Esophagus squamous epithelium (tissue), 5 donors: Measurements from ENCODE around the gene FGFR3. TPM values are rescaled to one million over a fixed set of nuclear protein-coding genes. Genes with fewer than 3 reads are reported as not detected.

Experiments used
- DNase-seq: peaks from one replicate; lab custom pipeline; 2025; lab: John Stamatoyannopoulos, UW
- H3K27ac ChIP-seq, 4 donors: fragments of 200-600 bp; sonication (generic); one replicate each; pipeline ENCODE4 v1.5.1; 2016 to 2019; ENCODE audit warnings: mild to moderate bottlenecking in 1 of 4
- H3K27me3 ChIP-seq, 4 donors: fragments of 200-600 bp; sonication (generic); 1 replicate in 3 of 4; 2 replicates in 1 of 4; pipeline versions ENCODE4 v1.5.1 to v1.6.0; 2017 to 2021; ENCODE audit warnings: antibody characterized with exemption in 1 of 4
- H3K36me3 ChIP-seq, 3 donors: fragments of 200-600 bp; sonication (generic); one replicate each; pipeline ENCODE4 v1.5.1; 2016 to 2019
- H3K4me1 ChIP-seq, 3 donors: fragments of 200-600 bp; sonication (generic); one replicate each; pipeline ENCODE4 v1.5.1; 2017 to 2019
- H3K4me3 ChIP-seq, 4 donors: fragments of 200-600 bp; sonication (generic); 1 replicate in 3 of 4; 2 replicates in 1 of 4; pipeline ENCODE4 v1.5.1; 2016 to 2019; ENCODE audit warnings: mild to moderate bottlenecking in 2 of 4, moderate library complexity in 1 of 4
- H3K9me3 ChIP-seq, 3 donors: fragments of 200-600 bp; sonication (generic); one replicate each; pipeline ENCODE4 v1.5.1; 2016 to 2019
- CTCF ChIP-seq, 6 experiments: fragments of 450-650 bp in 4 of 6; fragments of 200-600 bp in 2 of 6; sonication (generic) in 2 of 6; IDR thresholded peaks; one replicate each; pipeline ENCODE4 v1.5.1; 2016 to 2019; ENCODE audit warnings: antibody characterized with exemption in 6 of 6, mild to moderate bottlenecking in 4 of 6, moderate library complexity in 4 of 6
- POLR2A ChIP-seq, 4 donors: fragments of 450-650 bp; IDR thresholded peaks; one replicate each; pipeline ENCODE4 v1.6.1; 2017; ENCODE audit warnings: antibody characterized with exemption in 4 of 4, mild to moderate bottlenecking in 4 of 4, moderate library complexity in 3 of 4
- WGBS, 2 donors: methylation state at CpG; one replicate each; pipeline ENCODE4 v1.1.5; 2018; 5-methylcytosine and 5-hydroxymethylcytosine counted together
- intact Hi-C: fragments of 100-400 bp; cut with DNase I; formaldehyde crosslinking; loops from one replicate; pipeline ENCODE4 v1.15.0; 2022
- total RNA-seq, 4 donors: library from RNA; depleted of rRNA; stranded (reverse); fragments of >200 nt; gene quantifications; one replicate each; pipeline ENCODE4 v1.1.0, GENCODE V29; 2016
- donor health status: DM: yes; HTN: yes; CAD: no.

Gene FGFR3
- total RNA-seq, 4 donors from 2014 or later = 175 to 307 (median 223) TPM

- DNase-seq = no peak
- WGBS, 2 donors = 60% methylated on average over 1 of the region's 31 CpGs; no CpG with 5 or more reads in 1 of the 2 donors
- Histone ChIP-seq H3K4me3 (peak overlapping the region in 3 of 4 donors; percentile 15 to 42 (median 29)), H3K27ac (peak overlapping the region in 3 of 4 donors; percentile 12 to 60 (median 28)), H3K4me1 (peaks cover 57 to 90% (median 61%) of the 10 kb centered on the region in 3 donors), H3K27me3 (peaks cover 0 to 50% (median 0%) of the 10 kb centered on the region in 4 donors), H3K9me3 (no peaks in the 10 kb centered on the region), H3K36me3 (no peaks in the 10 kb centered on the region)
- intact Hi-C loops = no loop called here
- TF ChIP-seq CTCF (IDR thresholded peaks at IDR 0.05) (no peak), POLR2A (IDR thresholded peaks at IDR 0.05) (no peak)
These were observed 30.0 kb upstream of the FGFR3 start for GRCh38 chr4:1763070-1763549.

- WGBS, 2 donors = 0 to 20% methylated on average over 1 to 3 of the region's 36 CpGs
- intact Hi-C loops = no loop called here
- Histone ChIP-seq H3K4me1 (peaks cover 60 to 90% (median 61%) of the 10 kb centered on the region in 3 donors), H3K36me3 (no peaks in the 10 kb centered on the region), H3K9me3 (no peaks in the 10 kb centered on the region), H3K4me3 (peak overlapping the region in 3 of 4 donors; percentile 15 to 42 (median 29)), H3K27ac (peak overlapping the region; percentile 12 to 60 (median 22)), H3K27me3 (peaks cover 0 to 55% (median 0%) of the 10 kb centered on the region in 4 donors)
- TF ChIP-seq CTCF (IDR thresholded peaks at IDR 0.05) (peak in 1 of 6 experiments; percentile 12), POLR2A (IDR thresholded peaks at IDR 0.05) (no peak)
- DNase-seq = no peak
These were observed 29.5 kb upstream of the FGFR3 start for GRCh38 chr4:1763550-1764080.

GRCh38 chr4:1764670-1765069 is 28.4 kb upstream of the FGFR3 start:
- no CpG with 5 or more reads among the region's 9 CpGs for WGBS, 2 donors
- DNase-seq = no peak
- no peak overlapping the region for H3K4me3 ChIP-seq
- intact Hi-C loops = no loop called here
- peaks cover 61 to 90% (median 62%) of the 10 kb centered on the region in 3 donors for H3K4me1 ChIP-seq
- H3K27ac ChIP-seq = no peak overlapping the region
- peaks cover 0 to 66% (median 0%) of the 10 kb centered on the region in 4 donors for H3K27me3 ChIP-seq
- H3K36me3 ChIP-seq = no peaks in the 10 kb centered on the region
- H3K9me3 ChIP-seq = no peaks in the 10 kb centered on the region
- no peak for TF ChIP-seq POLR2A (IDR thresholded peaks at IDR 0.05)
- TF ChIP-seq CTCF (IDR thresholded peaks at IDR 0.05) = no peak

- Histone ChIP-seq H3K9me3 (no peaks in the 10 kb centered on the region), H3K4me1 (peaks cover 61 to 90% (median 62%) of the 10 kb centered on the region in 3 donors), H3K36me3 (no peaks in the 10 kb centered on the region), H3K4me3 (no peak overlapping the region), H3K27me3 (peaks cover 0 to 74% (median 0%) of the 10 kb centered on the region in 4 donors), H3K27ac (peak overlapping the region in 3 of 4 donors; percentile 62 to 76 (median 72))
- TF ChIP-seq POLR2A (IDR thresholded peaks at IDR 0.05) (no peak), CTCF (IDR thresholded peaks at IDR 0.05) (no peak)
- intact Hi-C loops = no loop called here
- DNase-seq = no peak
- 28% methylated on average over 5 of the region's 10 CpGs; no CpG with 5 or more reads in 1 of the 2 donors for WGBS, 2 donors
These were observed 27.6 kb upstream of the FGFR3 start for GRCh38 chr4:1765409-1766072.
